Transverse colon (tissue), 4 donors: ENCODE measurements around the gene ARL4C.

Experiments
- EP300 ChIP-seq: sonication (generic); formaldehyde crosslinking; IDR thresholded peaks from one replicate; pipeline ENCODE4 v1.6.1; 2017; ENCODE audit warnings: antibody characterized with exemption, low read depth
- POLR2A ChIP-seq: fragments of 450-650 bp; IDR thresholded peaks from one replicate; pipeline ENCODE4 v1.6.1; 2016; ENCODE audit warnings: antibody characterized with exemption, mild to moderate bottlenecking, moderate library complexity
- POLR2AphosphoS5 ChIP-seq, 3 donors: sonication (generic); formaldehyde crosslinking; IDR thresholded peaks; one replicate each; pipeline ENCODE4 v1.6.1; 2016; ENCODE audit warnings: antibody characterized with exemption in 3 of 3
- TF ChIP-seq, protein P1 (sequence below), 5 experiments: fragments of 200-600 bp in 3 of 5; fragments of 450-650 bp in 2 of 5; sonication (generic) in 3 of 5; IDR thresholded peaks; 1 replicate in 2 of 5; 2 replicates in 3 of 5; pipeline ENCODE4 v1.5.1; 2016 to 2017; ENCODE audit warnings: antibody characterized with exemption in 5 of 5, inconsistent platforms in 3 of 5, mild to moderate bottlenecking in 2 of 5, moderate library complexity in 1 of 5

DNA sequence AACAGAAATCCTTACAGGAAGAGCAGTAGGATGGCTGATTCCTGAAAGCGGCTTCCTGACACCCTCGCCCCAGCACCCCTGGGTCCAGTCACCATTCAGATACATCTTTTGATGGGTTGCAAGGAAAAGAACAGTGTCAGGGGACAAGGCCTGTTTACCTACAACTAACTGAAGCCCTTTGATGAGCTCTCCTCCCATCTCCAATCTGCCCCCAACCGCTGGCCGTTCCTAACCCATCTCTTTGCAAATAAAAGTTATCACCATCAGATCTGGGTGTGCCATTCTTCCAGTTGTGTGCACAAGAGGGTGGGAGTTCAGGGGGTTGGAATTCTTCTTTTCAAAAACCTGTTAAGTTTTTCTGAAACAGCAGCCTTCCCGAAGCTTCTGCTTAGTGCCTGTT, 48.9 kb downstream of the ARL4C start:
- no peak for TF ChIP-seq POLR2A
- TF ChIP-seq, protein P1, sequence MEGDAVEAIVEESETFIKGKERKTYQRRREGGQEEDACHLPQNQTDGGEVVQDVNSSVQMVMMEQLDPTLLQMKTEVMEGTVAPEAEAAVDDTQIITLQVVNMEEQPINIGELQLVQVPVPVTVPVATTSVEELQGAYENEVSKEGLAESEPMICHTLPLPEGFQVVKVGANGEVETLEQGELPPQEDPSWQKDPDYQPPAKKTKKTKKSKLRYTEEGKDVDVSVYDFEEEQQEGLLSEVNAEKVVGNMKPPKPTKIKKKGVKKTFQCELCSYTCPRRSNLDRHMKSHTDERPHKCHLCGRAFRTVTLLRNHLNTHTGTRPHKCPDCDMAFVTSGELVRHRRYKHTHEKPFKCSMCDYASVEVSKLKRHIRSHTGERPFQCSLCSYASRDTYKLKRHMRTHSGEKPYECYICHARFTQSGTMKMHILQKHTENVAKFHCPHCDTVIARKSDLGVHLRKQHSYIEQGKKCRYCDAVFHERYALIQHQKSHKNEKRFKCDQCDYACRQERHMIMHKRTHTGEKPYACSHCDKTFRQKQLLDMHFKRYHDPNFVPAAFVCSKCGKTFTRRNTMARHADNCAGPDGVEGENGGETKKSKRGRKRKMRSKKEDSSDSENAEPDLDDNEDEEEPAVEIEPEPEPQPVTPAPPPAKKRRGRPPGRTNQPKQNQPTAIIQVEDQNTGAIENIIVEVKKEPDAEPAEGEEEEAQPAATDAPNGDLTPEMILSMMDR (IDR thresholded peaks at IDR 0.05): no peak
- no peak for TF ChIP-seq EP300
- no peak for TF ChIP-seq POLR2AphosphoS5 (IDR thresholded peaks at IDR 0.05)
